Choroid plexus epithelial cell (primary cell): ENCODE results near the gene GM2A.
"Not testable (repeated sequence)": the region's sequence is repeated elsewhere in the genome, so short reads cannot be mapped to it uniquely, and the experiment has no call there.

Experiments used
- DNase-seq: peaks from one replicate; pipeline ENCODE4 v3.0.0-alpha.2; 2010; ENCODE audit warnings: low read depth
- H3K4me3 ChIP-seq: 2 replicates; pipeline ENCODE4 v1.5.1; 2011; ENCODE audit warnings: low read depth, mild to moderate bottlenecking, control low read depth, low read length, moderate library complexity
- TF ChIP-seq, protein P1 (sequence below): conservative IDR thresholded peaks from 2 replicates; pipeline ENCODE4 v1.5.1; 2011; ENCODE audit warnings: low read depth, mild to moderate bottlenecking, control low read depth, inconsistent platforms, low read length, moderate library complexity

GM2A gene

DNA sequence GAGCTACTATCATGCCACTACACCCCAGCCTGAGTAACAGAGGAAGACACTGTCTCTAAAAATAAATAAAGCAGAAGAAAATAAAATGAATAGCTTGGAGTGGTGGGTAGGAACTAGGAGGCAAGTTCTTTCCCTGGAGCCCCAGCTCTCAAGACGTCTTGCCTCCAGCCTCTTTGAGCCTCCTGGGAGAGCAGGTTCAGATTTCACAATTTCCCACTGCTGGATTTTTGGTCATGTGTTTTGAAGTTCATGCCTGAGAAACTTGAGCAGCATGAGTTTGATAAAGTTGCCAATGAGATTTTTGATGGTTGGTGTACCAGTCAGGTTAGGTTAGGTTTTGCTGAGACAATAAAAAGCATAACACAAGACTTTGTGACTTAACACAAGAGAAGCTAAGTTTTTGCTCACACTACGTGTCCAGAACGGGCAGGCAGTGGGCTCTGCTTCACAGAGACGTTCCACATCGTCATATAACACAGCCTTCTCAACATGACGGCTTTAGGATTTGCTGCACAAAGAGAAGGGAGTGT lies 25.0 kb upstream of the GM2A start:
- TF ChIP-seq, protein P1, sequence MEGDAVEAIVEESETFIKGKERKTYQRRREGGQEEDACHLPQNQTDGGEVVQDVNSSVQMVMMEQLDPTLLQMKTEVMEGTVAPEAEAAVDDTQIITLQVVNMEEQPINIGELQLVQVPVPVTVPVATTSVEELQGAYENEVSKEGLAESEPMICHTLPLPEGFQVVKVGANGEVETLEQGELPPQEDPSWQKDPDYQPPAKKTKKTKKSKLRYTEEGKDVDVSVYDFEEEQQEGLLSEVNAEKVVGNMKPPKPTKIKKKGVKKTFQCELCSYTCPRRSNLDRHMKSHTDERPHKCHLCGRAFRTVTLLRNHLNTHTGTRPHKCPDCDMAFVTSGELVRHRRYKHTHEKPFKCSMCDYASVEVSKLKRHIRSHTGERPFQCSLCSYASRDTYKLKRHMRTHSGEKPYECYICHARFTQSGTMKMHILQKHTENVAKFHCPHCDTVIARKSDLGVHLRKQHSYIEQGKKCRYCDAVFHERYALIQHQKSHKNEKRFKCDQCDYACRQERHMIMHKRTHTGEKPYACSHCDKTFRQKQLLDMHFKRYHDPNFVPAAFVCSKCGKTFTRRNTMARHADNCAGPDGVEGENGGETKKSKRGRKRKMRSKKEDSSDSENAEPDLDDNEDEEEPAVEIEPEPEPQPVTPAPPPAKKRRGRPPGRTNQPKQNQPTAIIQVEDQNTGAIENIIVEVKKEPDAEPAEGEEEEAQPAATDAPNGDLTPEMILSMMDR, result no peak
- H3K4me3 ChIP-seq, result no peak overlapping the region
- DNase-seq, result peak; percentile 65

DNA sequence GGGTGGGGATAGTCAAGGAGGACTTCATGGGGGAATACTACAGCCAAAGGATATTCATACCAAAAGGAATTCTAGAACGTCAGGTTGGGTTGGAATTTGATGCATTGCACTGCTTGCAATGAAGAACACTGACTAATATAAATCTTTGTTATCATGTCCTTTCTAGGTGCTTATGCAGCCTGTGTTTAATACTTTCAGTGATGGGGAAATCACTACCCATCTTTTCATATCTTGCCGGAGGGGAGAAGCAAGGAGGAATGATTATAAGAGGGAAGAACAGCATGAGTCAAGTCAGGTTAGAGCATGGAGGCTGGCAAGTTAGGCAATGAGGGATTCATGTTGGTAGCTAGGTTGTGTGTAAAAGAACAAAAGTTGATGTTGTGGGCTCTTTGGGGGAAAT lies 24.0 kb upstream of the GM2A start:
- no peak overlapping the region for H3K4me3 ChIP-seq
- DNase-seq, result no peak
- TF ChIP-seq, protein P1, result no peak

DNA sequence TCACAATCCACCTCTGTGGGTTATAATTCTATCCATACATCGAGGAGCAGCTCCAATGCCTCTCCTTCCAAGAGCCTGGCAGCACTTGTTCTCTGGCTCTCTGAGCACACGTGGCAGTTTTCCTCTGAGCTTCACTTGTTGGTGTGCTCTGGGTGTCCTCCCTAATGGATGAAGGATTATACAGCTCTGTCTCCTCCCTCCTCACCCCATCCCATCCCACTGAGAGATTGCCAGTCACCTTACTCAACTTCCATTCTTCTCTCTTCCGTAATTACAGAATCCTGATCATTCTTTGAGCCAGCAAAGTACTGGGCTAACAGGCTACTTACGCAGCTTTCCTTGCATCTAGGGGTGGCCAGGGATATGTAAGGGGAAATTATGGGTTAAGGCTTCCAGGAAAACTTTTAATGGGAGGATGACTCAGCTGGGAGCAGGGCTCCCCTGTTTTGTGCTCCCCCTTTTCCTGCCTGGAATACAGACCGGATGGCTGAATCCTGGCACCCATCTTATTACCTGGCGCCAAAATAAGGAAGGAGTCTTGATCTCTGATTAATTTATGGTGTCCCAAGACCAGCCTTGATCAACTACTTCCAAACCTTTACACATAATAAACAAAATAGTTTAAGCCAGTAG lies 22.8 kb upstream of the GM2A start:
- DNase-seq, result no peak

DNA sequence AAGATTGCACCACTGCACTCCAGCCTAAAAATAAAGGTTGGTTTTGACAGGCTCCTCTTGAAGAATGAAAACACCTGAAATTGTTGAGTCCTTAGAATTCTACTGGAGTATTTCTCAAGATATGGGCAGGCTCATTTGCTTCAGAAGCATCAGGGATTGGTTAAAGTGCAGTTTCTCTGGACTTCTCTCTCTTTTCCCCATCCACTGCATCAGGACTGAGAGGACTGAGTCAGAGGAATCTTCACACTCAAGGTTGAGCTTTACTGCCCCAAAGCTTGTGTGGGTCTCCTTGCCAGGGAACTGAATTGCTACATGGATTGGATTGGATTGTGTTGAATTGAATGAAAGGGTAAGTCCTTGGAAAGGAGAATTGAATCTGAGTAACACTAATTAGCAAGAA lies 21.6 kb upstream of the GM2A start:
- no peak for DNase-seq
- H3K4me3 ChIP-seq, result no peak overlapping the region
- TF ChIP-seq, protein P1, result no peak

More for the DNA sequence above, 22.8 kb upstream of the GM2A start:
- no peak overlapping the region for H3K4me3 ChIP-seq
- TF ChIP-seq, protein P1, result no peak

DNA sequence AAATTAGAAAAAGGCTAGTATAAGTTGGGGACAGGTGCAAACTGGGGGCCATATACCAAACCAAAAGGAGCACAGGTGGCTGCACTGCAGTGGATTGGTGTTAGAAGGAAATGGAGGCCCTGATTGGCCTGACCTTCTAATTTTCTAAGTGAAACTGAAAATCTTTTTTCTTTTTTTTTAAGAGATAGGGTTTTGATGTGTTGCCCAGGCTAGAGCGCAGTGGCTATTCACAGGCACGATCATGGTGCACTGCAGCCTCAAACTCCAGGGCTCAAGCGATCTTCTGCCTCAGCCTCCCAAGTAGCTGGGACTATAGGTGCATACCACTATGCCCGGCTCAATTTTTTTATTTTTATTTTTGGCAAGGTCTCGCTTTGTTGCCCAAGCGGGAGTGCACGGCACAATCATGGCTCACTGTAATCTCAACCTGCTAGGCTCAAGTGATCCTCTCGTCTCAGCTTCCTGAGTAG lies 19.3 kb upstream of the GM2A start:
- TF ChIP-seq, protein P1, result no peak
- H3K4me3 ChIP-seq, result no peak overlapping the region
- no peak for DNase-seq

DNA sequence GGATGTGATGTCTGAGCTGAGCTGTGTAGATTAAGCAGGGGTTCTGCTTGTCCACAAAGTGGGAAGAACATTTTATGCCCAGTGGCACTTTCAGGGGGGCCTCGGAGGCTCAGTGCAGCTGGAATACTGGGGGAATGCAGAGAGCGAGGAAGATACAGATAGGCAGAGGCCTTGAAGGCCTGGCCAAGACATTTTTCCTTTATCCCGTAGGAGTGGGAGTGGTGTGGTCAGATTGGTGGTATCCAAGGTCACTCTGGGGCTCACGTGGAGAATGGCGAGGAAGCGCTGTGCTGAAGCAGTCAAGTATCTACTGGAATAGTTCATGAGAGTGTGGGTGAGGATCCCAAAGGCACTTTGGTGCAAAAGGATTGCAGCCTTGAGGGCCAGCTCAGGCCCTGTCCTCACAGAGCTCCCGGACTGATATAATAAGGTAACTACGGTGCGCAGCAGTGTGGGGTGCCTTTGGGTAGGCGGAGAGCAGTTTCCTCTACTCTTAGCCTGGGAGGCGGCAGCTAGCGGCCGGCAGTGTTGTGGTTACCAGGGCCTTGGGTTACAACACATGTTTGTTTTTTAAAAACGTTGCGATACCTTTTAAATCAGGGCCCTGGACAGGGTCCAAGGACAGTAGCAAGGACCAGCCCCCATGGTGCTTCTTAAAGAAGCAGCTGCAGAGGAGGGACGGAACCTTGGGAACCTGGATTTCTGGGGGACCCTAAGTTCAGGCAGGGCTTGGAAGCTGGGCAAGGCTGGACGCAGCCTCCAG lies 18.3 kb upstream of the GM2A start:
- TF ChIP-seq, protein P1, result no peak
- H3K4me3 ChIP-seq, result no peak overlapping the region
- peak; percentile 94 for DNase-seq

DNA sequence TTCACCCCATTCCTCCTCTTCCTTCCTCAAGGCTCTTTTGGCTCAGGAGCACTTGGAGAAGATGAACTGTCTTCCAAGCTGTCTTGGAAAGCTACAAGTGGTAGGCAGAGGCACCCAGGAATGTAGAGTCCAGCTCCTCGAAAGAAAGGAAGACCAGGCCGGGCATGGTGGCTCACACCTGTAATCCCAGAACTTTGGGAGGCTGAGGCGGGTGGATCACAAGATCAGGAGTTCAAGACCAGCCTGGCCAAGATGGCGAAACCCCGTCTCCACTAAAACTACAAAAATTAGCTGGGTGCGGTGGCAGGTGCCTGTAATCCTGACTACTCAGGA lies 17.8 kb upstream of the GM2A start:
- not testable (repeated sequence) for DNase-seq, H3K4me3 ChIP-seq
